A673 (cell line): ENCODE data around the gene NANS. TPM values are rescaled to one million over a fixed set of nuclear protein-coding genes. Genes with fewer than 3 reads are reported as not detected.
"Not testable (repeated sequence)": the region's sequence is repeated elsewhere in the genome, so short reads cannot be mapped to it uniquely, and the experiment has no call there.

Experiments used
- BruUV-seq: library from RNA; stranded (reverse); fragments of 400-500 nt; replicated peaks from 2 replicates; lab custom pipeline; 2021; lab: Mats Ljungman, UMichigan
- CTCF ChIA-PET: fragments of 300-600 bp; sonication (Branson Sonifier 250); formaldehyde crosslinking; loops from one replicate; lab custom pipeline; 2022; ENCODE audit warnings: antibody characterized with exemption; lab: Charles Lee
- POLR2A ChIA-PET: fragments of 300-600 bp; sonication (Branson Sonifier 250); formaldehyde crosslinking; loops from one replicate; lab custom pipeline; 2022; ENCODE audit warnings: antibody characterized with exemption; ENCODE audit not compliant: low non-redundant PET; lab: Charles Lee
- DNase-seq: peaks from one replicate; pipeline ENCODE4 v3.0.0-alpha.2; 2015; ENCODE audit warnings: low spot score
- H3K27ac ChIP-seq: fragments of 200-600 bp; sonication (generic); 2 replicates; pipeline ENCODE4 v1.5.1; 2016; ENCODE audit warnings: mixed run types, low read depth, mild to moderate bottlenecking, mixed read lengths, antibody characterized with exemption, low read length; ENCODE audit not compliant: poor library complexity, severe bottlenecking
- H3K27me3 ChIP-seq: fragments of 200-600 bp; sonication (generic); replicated peaks from 2 replicates; pipeline ENCODE4 v1.6.1; 2017; ENCODE audit warnings: mixed run types, low read depth, mild to moderate bottlenecking, mixed read lengths, antibody characterized with exemption, low read length; ENCODE audit not compliant: insufficient read depth, poor library complexity
- H3K36me3 ChIP-seq: fragments of 200-600 bp; sonication (generic); 2 replicates; pipeline ENCODE4 v1.6.1; 2016; ENCODE audit warnings: mixed run types, mild to moderate bottlenecking, mixed read lengths, antibody characterized with exemption, low read length; ENCODE audit not compliant: insufficient read depth, poor library complexity, severe bottlenecking
- H3K4me1 ChIP-seq: fragments of 200-600 bp; sonication (generic); 2 replicates; pipeline ENCODE4 v1.6.1; 2017; ENCODE audit warnings: mixed run types, mild to moderate bottlenecking, mixed read lengths, antibody characterized with exemption, low read length; ENCODE audit not compliant: insufficient read depth, poor library complexity, severe bottlenecking
- H3K4me3 ChIP-seq: fragments of 200-600 bp; sonication (generic); 2 replicates; pipeline ENCODE4 v1.5.1; 2016; ENCODE audit warnings: low read depth, mixed run types, mild to moderate bottlenecking, mixed read lengths, low read length; ENCODE audit not compliant: poor library complexity, severe bottlenecking
- H3K9me3 ChIP-seq: fragments of 200-600 bp; sonication (generic); 2 replicates; pipeline ENCODE4 v1.6.1; 2016; ENCODE audit warnings: mixed run types, low read depth, mild to moderate bottlenecking, mixed read lengths, antibody characterized with exemption, low read length; ENCODE audit not compliant: poor library complexity, severe bottlenecking
- CTCF ChIP-seq: fragments of 300-800, 200-600 bp; sonication (generic); conservative IDR thresholded peaks from 2 replicates; pipeline ENCODE4 v1.5.1; 2017; ENCODE audit warnings: low read depth, mild to moderate bottlenecking, antibody characterized with exemption, low read length, moderate library complexity, mixed read lengths
- EZH2 ChIP-seq: fragments of 200-600 bp; sonication (generic); IDR thresholded peaks from 2 replicates; pipeline ENCODE4 v1.6.1; 2017; ENCODE audit warnings: borderline replicate concordance, low read depth, mild to moderate bottlenecking, mixed read lengths, antibody characterized with exemption, low read length; ENCODE audit not compliant: poor library complexity, severe bottlenecking
- intact Hi-C: fragments of 100-400 bp; cut with micrococcal nuclease; formaldehyde crosslinking; loops from one replicate; pipeline ENCODE4 v1.10.0; 2022; ENCODE audit not compliant: unreplicated experiment
- total RNA-seq: library from RNA; stranded (reverse); gene quantifications from 2 replicates; pipeline ENCODE4 v1.2.3, GENCODE V29; 2021

NANS gene
- total RNA-seq, 1 experiment from 2014 or later: 40.6 TPM

GRCh38 chr9:98108531-98109031 lies 52.0 kb downstream of the NANS start:
- intact Hi-C loops: no loop called here
- no peak for DNase-seq
- Histone ChIP-seq H3K9me3 (no peaks in the 10 kb centered on the region), H3K36me3 (no peaks in the 10 kb centered on the region), H3K27ac (no peak overlapping the region), H3K4me1 (no peaks in the 10 kb centered on the region), H3K27me3 (no peaks in the 10 kb centered on the region), H3K4me3 (no peak overlapping the region)
- BruUV-seq: no TSS peak
- no peak for TF ChIP-seq CTCF
- no peak for TF ChIP-seq EZH2
- CTCF ChIA-PET: no interaction called here
- POLR2A ChIA-PET: no interaction called here

- Histone ChIP-seq H3K27me3 (no peaks in the 10 kb centered on the region), H3K27ac (no peak overlapping the region), H3K4me1 (no peaks in the 10 kb centered on the region), H3K4me3 (no peak overlapping the region), H3K36me3 (no peaks in the 10 kb centered on the region), H3K9me3 (no peaks in the 10 kb centered on the region)
- DNase-seq: no peak
- no TSS peak for BruUV-seq
- POLR2A ChIA-PET: no interaction called here
- CTCF ChIA-PET: no interaction called here
- TF ChIP-seq EZH2 (no peak), CTCF (no peak)
- intact Hi-C loops: no loop called here
These were observed 52.5 kb downstream of the NANS start for GRCh38 chr9:98109052-98109451.

- H3K4me1 ChIP-seq, intact Hi-C loops, H3K27me3 ChIP-seq, H3K27ac ChIP-seq, POLR2A ChIA-PET, H3K4me3 ChIP-seq, H3K36me3 ChIP-seq, DNase-seq, H3K9me3 ChIP-seq, CTCF ChIA-PET, BruUV-seq: not testable (repeated sequence)
These were observed 60.6 kb downstream of the NANS start for GRCh38 chr9:98117097-98117496.

- peak; percentile 35; the same call in 1 of the 2 replicates for TF ChIP-seq CTCF
- no peak for TF ChIP-seq EZH2
- Histone ChIP-seq H3K4me1 (peaks cover 6% of the 10 kb centered on the region), H3K27me3 (no peaks in the 10 kb centered on the region), H3K27ac (no peak overlapping the region), H3K9me3 (no peaks in the 10 kb centered on the region), H3K36me3 (no peaks in the 10 kb centered on the region), H3K4me3 (peak overlapping the region; percentile 59)
- ChIA-PET POLR2A (no interaction called here), CTCF (no interaction called here)
- peak; percentile 51 for DNase-seq
- intact Hi-C loops: no loop called here
- BruUV-seq: TSS peak; percentile 42
These were observed 61.6 kb downstream of the NANS start for GRCh38 chr9:98117984-98118639.
